H1 (cell line): ENCODE results near the gene NUMB. TPM values are rescaled to one million over a fixed set of nuclear protein-coding genes. Genes with fewer than 3 reads are reported as not detected.

Experiments used
- BACH1 ChIP-seq: IDR thresholded peaks from 2 replicates; pipeline ENCODE4 v1.6.1; 2012; ENCODE audit warnings: low read length, improper control_type of control experiment
- CTBP2 ChIP-seq: IDR thresholded peaks from 2 replicates; pipeline ENCODE4 v1.7.0; 2011; ENCODE audit warnings: borderline replicate concordance, mild to moderate bottlenecking, moderate library complexity, mixed read lengths, low read length; ENCODE audit not compliant: insufficient read depth, insufficient read length
- EZH2 ChIP-seq: fragments of 200-600 bp; sonication (generic); IDR thresholded peaks from 2 replicates; pipeline ENCODE4 v1.7.1; 2012; ENCODE audit warnings: low read depth, mild to moderate bottlenecking, moderate library complexity, low read length, inconsistent platforms; ENCODE audit not compliant: severe bottlenecking
- GTF2F1 ChIP-seq: IDR thresholded peaks from 2 replicates; pipeline ENCODE4 v1.6.1; 2012; ENCODE audit warnings: low read depth, low read length, improper control_type of control experiment, borderline replicate concordance
- TCF12 ChIP-seq: IDR thresholded peaks from 2 replicates; pipeline ENCODE4 v1.6.1; 2011; ENCODE audit warnings: low read depth, mild to moderate bottlenecking, low read length
- polyA plus RNA-seq, 7 experiments: library from polyadenylated mRNA; depleted of rRNA in 3 of 7; stranded (reverse) in 5 of 7; unstranded in 2 of 7; fragments of >200 nt in 5 of 7; fragments of 200-250 nt in 2 of 7; gene quantifications; 1 replicate in 5 of 7; 2 replicates in 1 of 7; 4 replicates in 1 of 7; pipeline versions ENCODE4 v1.2.1 to v1.2.3, GENCODE V29; 2011 to 2013; ENCODE audit warnings: missing spikeins in 2 of 7, mixed read lengths in 2 of 7
- total RNA-seq: library from RNA; stranded (reverse); fragmentation: NEBNext Ultra II Directional; extraction: Animal tissue kit (Norgen Biotek cat#: 25700); gene quantifications from 2 replicates; pipeline ENCODE4 v1.2.1, GENCODE V29; 2021

The NUMB gene
- total and polyA plus RNA-seq, 2 of the 8 experiments (the other 6 are each of a cell fraction or from before 2014, with no cell fraction given) = 54.3 to 78.1 TPM

- TF ChIP-seq EZH2 = no peak
- no peak for TF ChIP-seq GTF2F1
- no peak for TF ChIP-seq TCF12
- no peak for TF ChIP-seq CTBP2
- no peak for TF ChIP-seq BACH1
Measured at GRCh38 chr14:73312687-73313086, 145.7 kb downstream of the NUMB start (continued).
